HEK293 (cell line): Measurements from ENCODE around the gene SOAT2.

Experiments used
- CTCF ChIA-PET: fragments of 350-600 bp; formaldehyde crosslinking; extraction: SDS; loops from one replicate; lab custom pipeline; 2021; ENCODE audit warnings: antibody characterized with exemption; lab: Yijun Ruan, JAX
- POLR2A ChIA-PET: fragments of 300-600 bp; formaldehyde crosslinking; extraction: SDS; loops from one replicate; lab custom pipeline; 2020; ENCODE audit warnings: antibody characterized with exemption, inconsistent platforms; lab: Yijun Ruan, JAX
- H3K27ac ChIP-seq: fragments of 200-500 bp; sonication (Bioruptor generic); 2 replicates; pipeline ENCODE4 v1.5.1; 2014; ENCODE audit warnings: low read depth, low read length, control low read depth, inconsistent platforms; ENCODE audit errors: extremely low read depth
- H3K36me3 ChIP-seq, 2 experiments: fragments of 200-500 bp in 1 of 2; sonication (Bioruptor generic) in 1 of 2; 1 replicate in 1 of 2; 2 replicates in 1 of 2; pipeline ENCODE4 v1.5.1; 2014 to 2017; ENCODE audit warnings: inconsistent platforms in 2 of 2, low read length in 2 of 2; ENCODE audit not compliant: control insufficient read depth in 2 of 2, insufficient read depth in 1 of 2
- H3K4me1 ChIP-seq: fragments of 200-500 bp; sonication (Bioruptor generic); 2 replicates; pipeline ENCODE4 v1.5.1; 2014; ENCODE audit warnings: mild to moderate bottlenecking, low read length, inconsistent platforms; ENCODE audit not compliant: control insufficient read depth, insufficient read depth
- H3K4me3 ChIP-seq: 2 replicates; pipeline ENCODE4 v1.5.1; 2011; ENCODE audit warnings: low read depth, mild to moderate bottlenecking, control low read depth, low read length, moderate library complexity
- H3K9me3 ChIP-seq: fragments of 200-500 bp; sonication (Bioruptor generic); 2 replicates; pipeline ENCODE4 v1.5.1; 2014; ENCODE audit warnings: low read depth, low read length, inconsistent platforms; ENCODE audit not compliant: control insufficient read depth, insufficient read depth
- BCL11A ChIP-seq: fragments of 450-650 bp; formaldehyde crosslinking; IDR thresholded peaks from 2 replicates; pipeline ENCODE4 v1.5.1; 2016; ENCODE audit warnings: low read depth, missing biosample characterization, missing genetic modification characterization
- KLF16 ChIP-seq: fragments of 450-650 bp; formaldehyde crosslinking; IDR thresholded peaks from 2 replicates; pipeline ENCODE4 v1.5.1; 2017; ENCODE audit warnings: missing biosample characterization, missing genetic modification characterization
- MZF1 ChIP-seq: fragments of 450-650 bp; formaldehyde crosslinking; IDR thresholded peaks from 2 replicates; pipeline ENCODE4 v1.5.1; 2017; ENCODE audit warnings: missing biosample characterization, missing genetic modification characterization, borderline replicate concordance
- TRIM28 ChIP-seq: IDR thresholded peaks from 2 replicates; pipeline ENCODE4 v1.6.1; 2011; ENCODE audit warnings: low read length, control low read depth, borderline replicate concordance
- ZBTB26 ChIP-seq: fragments of 450-650 bp; formaldehyde crosslinking; optimal IDR thresholded peaks from 2 replicates; pipeline ENCODE3; 2016; ENCODE audit warnings: missing biosample characterization, mild to moderate bottlenecking, missing genetic modification characterization
- ZFP41 ChIP-seq: fragments of 450-650 bp; formaldehyde crosslinking; IDR thresholded peaks from 2 replicates; pipeline ENCODE4 v1.5.1; 2016; ENCODE audit warnings: missing biosample characterization, missing genetic modification characterization, borderline replicate concordance
- ZNF146 ChIP-seq: fragments of 450-650 bp; formaldehyde crosslinking; IDR thresholded peaks from 2 replicates; pipeline ENCODE4 v1.5.1; 2016; ENCODE audit warnings: missing biosample characterization, missing genetic modification characterization
- ZNF16 ChIP-seq: fragments of 450-650 bp; formaldehyde crosslinking; IDR thresholded peaks from 2 replicates; pipeline ENCODE4 v1.5.1; 2016; ENCODE audit warnings: low read depth, missing biosample characterization, missing genetic modification characterization
- ZNF169 ChIP-seq: fragments of 450-650 bp; formaldehyde crosslinking; IDR thresholded peaks from 2 replicates; pipeline ENCODE4 v1.5.1; 2016; ENCODE audit warnings: missing biosample characterization, missing genetic modification characterization
- ZNF2 ChIP-seq: fragments of 450-650 bp; formaldehyde crosslinking; IDR thresholded peaks from 2 replicates; pipeline ENCODE4 v1.5.1; 2016; ENCODE audit warnings: missing biosample characterization, missing genetic modification characterization
- ZNF214 ChIP-seq: fragments of 450-650 bp; formaldehyde crosslinking; IDR thresholded peaks from 2 replicates; pipeline ENCODE4 v1.5.1; 2017; ENCODE audit warnings: missing biosample characterization, mild to moderate bottlenecking, missing genetic modification characterization, borderline replicate concordance
- ZNF274 ChIP-seq, 2 experiments: fragments of 200-500 bp in 1 of 2; fragments of 450-650 bp in 1 of 2; sonication (Bioruptor generic) in 1 of 2; formaldehyde crosslinking in 1 of 2; IDR thresholded peaks; 2 replicates each; pipeline versions ENCODE4 v1.5.1 to v1.6.1; 2014 to 2016; ENCODE audit warnings: borderline replicate concordance in 1 of 2, inconsistent platforms in 1 of 2, low read length in 1 of 2, missing biosample characterization in 1 of 2, missing genetic modification characterization in 1 of 2
- ZNF280D ChIP-seq: fragments of 450-650 bp; formaldehyde crosslinking; IDR thresholded peaks from 2 replicates; pipeline ENCODE4 v1.5.1; 2016; ENCODE audit warnings: missing biosample characterization, missing genetic modification characterization
- ZNF560 ChIP-seq: fragments of 450-650 bp; formaldehyde crosslinking; IDR thresholded peaks from 2 replicates; pipeline ENCODE4 v1.5.1; 2017; ENCODE audit warnings: missing biosample characterization, missing genetic modification characterization, borderline replicate concordance
- ZNF747 ChIP-seq: fragments of 450-650 bp; formaldehyde crosslinking; IDR thresholded peaks from 2 replicates; pipeline ENCODE4 v1.5.1; 2016; ENCODE audit warnings: missing biosample characterization, missing genetic modification characterization
- TF ChIP-seq, protein P1 (sequence below): fragments of 450-650 bp; formaldehyde crosslinking; IDR thresholded peaks from 2 replicates; pipeline ENCODE4 v1.5.1; 2016; ENCODE audit warnings: missing biosample characterization, missing genetic modification characterization
- TF ChIP-seq, protein P2 (sequence below): fragments of 450-650 bp; formaldehyde crosslinking; IDR thresholded peaks from 2 replicates; pipeline ENCODE4 v1.5.1; 2016; ENCODE audit warnings: missing biosample characterization, missing genetic modification characterization

SOAT2 gene

DNA sequence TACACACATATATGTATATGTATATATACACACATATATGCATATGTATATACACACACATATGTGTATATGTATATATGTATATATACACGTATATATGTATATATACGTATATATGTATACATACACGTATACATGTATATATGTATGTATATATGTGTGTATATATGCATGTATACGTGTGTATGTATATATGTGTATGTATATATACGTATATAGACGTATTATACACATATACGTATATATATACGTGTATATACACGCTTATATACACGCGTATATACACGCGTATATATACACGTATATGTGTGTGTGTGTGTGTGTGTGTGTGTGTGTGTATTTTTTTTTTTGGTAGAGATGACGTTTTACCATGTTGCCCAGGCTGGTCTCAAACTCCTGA, 44.4 kb downstream of the SOAT2 start:
- POLR2A ChIA-PET: no interaction called here
- Histone ChIP-seq H3K36me3 (no peaks in the 10 kb centered on the region), H3K4me1 (no peaks in the 10 kb centered on the region), H3K4me3 (no peak overlapping the region), H3K9me3 (no peaks in the 10 kb centered on the region), H3K27ac (no peak overlapping the region)
- CTCF ChIA-PET: no interaction called here
- TF ChIP-seq ZNF16 (tag by site-specific recombination) (no peak), ZFP41 (tag by site-specific recombination) (no peak)

GRCh38 chr12:53151039-53151438, 47.8 kb downstream of the SOAT2 start:
- ChIA-PET POLR2A (interaction anchor here (1.3 kb wide), 1 partner anchor 21 kb away, joined by 3 read pairs; no protein-coding TSS in a partner anchor), CTCF (interaction anchor here (0.6 to 1.3 kb wide), 2 partner anchors 9 to 171 kb away, joined by 3 to 5 read pairs; no protein-coding TSS in a partner anchor)
- H3K4me3 ChIP-seq: no peak overlapping the region
- H3K36me3 ChIP-seq: no peaks in the 10 kb centered on the region
- no peak overlapping the region for H3K27ac ChIP-seq
- H3K9me3 ChIP-seq: no peaks in the 10 kb centered on the region
- TF ChIP-seq, protein P1, sequence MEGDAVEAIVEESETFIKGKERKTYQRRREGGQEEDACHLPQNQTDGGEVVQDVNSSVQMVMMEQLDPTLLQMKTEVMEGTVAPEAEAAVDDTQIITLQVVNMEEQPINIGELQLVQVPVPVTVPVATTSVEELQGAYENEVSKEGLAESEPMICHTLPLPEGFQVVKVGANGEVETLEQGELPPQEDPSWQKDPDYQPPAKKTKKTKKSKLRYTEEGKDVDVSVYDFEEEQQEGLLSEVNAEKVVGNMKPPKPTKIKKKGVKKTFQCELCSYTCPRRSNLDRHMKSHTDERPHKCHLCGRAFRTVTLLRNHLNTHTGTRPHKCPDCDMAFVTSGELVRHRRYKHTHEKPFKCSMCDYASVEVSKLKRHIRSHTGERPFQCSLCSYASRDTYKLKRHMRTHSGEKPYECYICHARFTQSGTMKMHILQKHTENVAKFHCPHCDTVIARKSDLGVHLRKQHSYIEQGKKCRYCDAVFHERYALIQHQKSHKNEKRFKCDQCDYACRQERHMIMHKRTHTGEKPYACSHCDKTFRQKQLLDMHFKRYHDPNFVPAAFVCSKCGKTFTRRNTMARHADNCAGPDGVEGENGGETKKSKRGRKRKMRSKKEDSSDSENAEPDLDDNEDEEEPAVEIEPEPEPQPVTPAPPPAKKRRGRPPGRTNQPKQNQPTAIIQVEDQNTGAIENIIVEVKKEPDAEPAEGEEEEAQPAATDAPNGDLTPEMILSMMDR (tag by site-specific recombination): no peak
- TF ChIP-seq ZNF747 (tag by site-specific recombination) (no peak), ZNF280D (tag by site-specific recombination) (no peak), MZF1 (no peak), ZNF274 (IDR thresholded peaks at IDR 0.05; ENCODE audit: low read length) (no peak), ZNF274 (tag by site-specific recombination; IDR thresholded peaks at IDR 0.05; ENCODE audit: borderline replicate concordance) (no peak), ZNF560 (no peak), ZBTB26 (tag by site-specific recombination) (no peak), KLF16 (tag by site-specific recombination) (no peak), BCL11A (tag by site-specific recombination) (no peak), ZNF169 (tag by site-specific recombination) (no peak), ZNF214 (tag by site-specific recombination) (no peak), ZNF146 (tag by site-specific recombination) (no peak), TRIM28 (no peak), ZNF2 (tag by site-specific recombination) (no peak)
- TF ChIP-seq, protein P2, sequence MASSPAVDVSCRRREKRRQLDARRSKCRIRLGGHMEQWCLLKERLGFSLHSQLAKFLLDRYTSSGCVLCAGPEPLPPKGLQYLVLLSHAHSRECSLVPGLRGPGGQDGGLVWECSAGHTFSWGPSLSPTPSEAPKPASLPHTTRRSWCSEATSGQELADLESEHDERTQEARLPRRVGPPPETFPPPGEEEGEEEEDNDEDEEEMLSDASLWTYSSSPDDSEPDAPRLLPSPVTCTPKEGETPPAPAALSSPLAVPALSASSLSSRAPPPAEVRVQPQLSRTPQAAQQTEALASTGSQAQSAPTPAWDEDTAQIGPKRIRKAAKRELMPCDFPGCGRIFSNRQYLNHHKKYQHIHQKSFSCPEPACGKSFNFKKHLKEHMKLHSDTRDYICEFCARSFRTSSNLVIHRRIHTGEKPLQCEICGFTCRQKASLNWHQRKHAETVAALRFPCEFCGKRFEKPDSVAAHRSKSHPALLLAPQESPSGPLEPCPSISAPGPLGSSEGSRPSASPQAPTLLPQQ (tag by site-specific recombination): no peak
- H3K4me1 ChIP-seq: no peaks in the 10 kb centered on the region
